ENCODE results near the gene MORF4L1.
A peak's percentile ranks its signal among the peaks of the same experiment; 100 is the strongest.

MORF4L1 gene

GRCh38 chr15:78933823-78934654, 61.3 kb downstream of the MORF4L1 start:
- DNase-seq, result no peak
- in situ Hi-C loops (cut with HindIII; ENCODE audit: low pct_ligation_motif_present, low pct_unique_long_range_greater_than_20kb, low sequenced_read_pairs), result no loop called here

- in situ Hi-C loops (cut with HindIII; ENCODE audit: low pct_ligation_motif_present, low pct_unique_long_range_greater_than_20kb, low sequenced_read_pairs), result no loop called here
- no peak for DNase-seq
Observed at GRCh38 chr15:78934655-78935023, 61.9 kb downstream of the MORF4L1 start.

- in situ Hi-C loops (cut with HindIII; ENCODE audit: low pct_ligation_motif_present, low pct_unique_long_range_greater_than_20kb, low sequenced_read_pairs), result no loop called here
- DNase-seq, result no peak
Observed at GRCh38 chr15:78937132-78937739, 64.5 kb downstream of the MORF4L1 start.

- in situ Hi-C loops (cut with HindIII; ENCODE audit: low pct_ligation_motif_present, low pct_unique_long_range_greater_than_20kb, low sequenced_read_pairs), result no loop called here
- DNase-seq, result no peak
Observed at GRCh38 chr15:78938658-78939488, 66.2 kb downstream of the MORF4L1 start.

GRCh38 chr15:78942741-78943140, 70.1 kb downstream of the MORF4L1 start:
- in situ Hi-C loops (cut with HindIII; ENCODE audit: low pct_ligation_motif_present, low pct_unique_long_range_greater_than_20kb, low sequenced_read_pairs), result no loop called here
- DNase-seq, result no peak

GRCh38 chr15:78943692-78944091, 71.0 kb downstream of the MORF4L1 start:
- no peak for DNase-seq
- in situ Hi-C loops (cut with HindIII; ENCODE audit: low pct_ligation_motif_present, low pct_unique_long_range_greater_than_20kb, low sequenced_read_pairs), result no loop called here

- in situ Hi-C loops (cut with HindIII; ENCODE audit: low pct_ligation_motif_present, low pct_unique_long_range_greater_than_20kb, low sequenced_read_pairs), result no loop called here
- no peak for DNase-seq
Observed at GRCh38 chr15:78944202-78944625, 71.5 kb downstream of the MORF4L1 start.

GRCh38 chr15:78944669-78945407, 72.1 kb downstream of the MORF4L1 start, which contains the start of gene CTSH:
Gene CTSH, minus strand, starts transcription at chr15:78945046. Its CDS starts 65 bp downstream, at chr15:78944981.
- in situ Hi-C loops (cut with HindIII; ENCODE audit: low pct_ligation_motif_present, low pct_unique_long_range_greater_than_20kb, low sequenced_read_pairs), result no loop called here
- peak; percentile 39 for DNase-seq

- no peak for DNase-seq
- in situ Hi-C loops (cut with HindIII; ENCODE audit: low pct_ligation_motif_present, low pct_unique_long_range_greater_than_20kb, low sequenced_read_pairs), result no loop called here
Observed at GRCh38 chr15:78946493-78946892, 73.8 kb downstream of the MORF4L1 start.

- in situ Hi-C loops (cut with HindIII; ENCODE audit: low pct_ligation_motif_present, low pct_unique_long_range_greater_than_20kb, low sequenced_read_pairs), result no loop called here
- DNase-seq, result no peak
Observed at GRCh38 chr15:78947506-78947905, 74.8 kb downstream of the MORF4L1 start.
